HCT116 (cell line): ENCODE results near the gene C10orf105. TPM values are rescaled to one million over a fixed set of nuclear protein-coding genes. Genes with fewer than 3 reads are reported as not detected.

ENCODE experiments used
- ATAC-seq: fragments of 200-7000 bp; cut with Tn5 transposase; 2 replicates; pipeline ENCODE4 v1.9.1; 2020; ENCODE audit warnings: mild to moderate bottlenecking, moderate library complexity
- BruUV-seq: library from RNA; stranded (reverse); fragments of 400-500 nt; replicated peaks from 2 replicates; lab custom pipeline; 2021; lab: Mats Ljungman, UMichigan
- CTCF ChIA-PET: fragments of 300-600 bp; sonication (Branson Sonifier 250); formaldehyde crosslinking; loops from one replicate; lab custom pipeline; 2021; ENCODE audit warnings: antibody characterized with exemption; lab: Charles Lee
- POLR2A ChIA-PET: fragments of 300-600, 350-600 bp; sonication (Branson Sonifier 250); formaldehyde crosslinking; loops from one replicate; lab custom pipeline; 2021; ENCODE audit warnings: antibody characterized with exemption; lab: Charles Lee
- RAD21 ChIA-PET, 2 experiments: fragments of 300-600 bp; sonication (Branson Sonifier 250); formaldehyde crosslinking; loops; one replicate each; lab custom pipeline; 2023; ENCODE audit warnings: low total read pairs in 2 of 2; ENCODE audit not compliant: uncharacterized antibody in 2 of 2, unreplicated experiment in 2 of 2, low non-redundant PET in 1 of 2; lab: Charles Lee
- DNase-seq: peaks from one replicate; pipeline ENCODE4 v3.0.0-alpha.2; 2010; ENCODE audit warnings: low read depth, low spot score
- H2AFZ ChIP-seq: fragments of 200-600 bp; shearing (Covaris generic), sonication (generic); 2 replicates; pipeline ENCODE4 v1.6.1; 2017; ENCODE audit warnings: low read depth, mixed run types, mixed read lengths, antibody characterized with exemption, low read length; ENCODE audit not compliant: poor library complexity, severe bottlenecking
- H3K27ac ChIP-seq: 2 replicates; pipeline ENCODE4 v1.5.1; 2012; ENCODE audit warnings: low read depth, low read length
- H3K27me3 ChIP-seq: fragments of 200-600 bp; sonication (generic); 2 replicates; pipeline ENCODE4 v1.6.1; 2016; ENCODE audit warnings: mixed run types, low read length, mixed read lengths; ENCODE audit not compliant: insufficient read depth
- H3K36me3 ChIP-seq, 2 experiments: fragments of 200-500 bp in 1 of 2; fragments of 200-600 bp in 1 of 2; sonication (Bioruptor generic) in 1 of 2; sonication (generic) in 1 of 2; 2 replicates each; pipeline versions ENCODE4 v1.5.1 to v1.6.1; 2014 to 2016; ENCODE audit warnings: low read length in 2 of 2, inconsistent platforms in 1 of 2, mixed read lengths in 1 of 2, mixed run types in 1 of 2; ENCODE audit not compliant: insufficient read depth in 2 of 2, control insufficient read depth in 1 of 2
- H3K4me1 ChIP-seq, 2 experiments: fragments of 200-600 bp in 1 of 2; sonication (generic) in 1 of 2; 2 replicates each; pipeline versions ENCODE4 v1.5.1 to v1.6.1; 2012 to 2017; ENCODE audit warnings: low read length in 2 of 2, inconsistent platforms in 1 of 2, mild to moderate bottlenecking in 1 of 2, mixed read lengths in 1 of 2, mixed run types in 1 of 2, moderate library complexity in 1 of 2; ENCODE audit not compliant: insufficient read depth in 2 of 2, control insufficient read depth in 1 of 2
- H3K4me2 ChIP-seq: fragments of 200-600 bp; sonication (generic); 2 replicates; pipeline ENCODE4 v1.6.1; 2017; ENCODE audit warnings: mixed run types, low read length, mixed read lengths
- H3K4me3 ChIP-seq, 2 experiments: fragments of 200-600 bp in 1 of 2; sonication (generic) in 1 of 2; replicated peaks in 1 of 2; 2 replicates each; pipeline ENCODE4 v1.5.1; 2011 to 2016; ENCODE audit warnings: low read length in 2 of 2, control low read depth in 1 of 2, low read depth in 1 of 2, mild to moderate bottlenecking in 1 of 2, mixed read lengths in 1 of 2, mixed run types in 1 of 2
- H3K79me2 ChIP-seq: fragments of 200-600 bp; sonication (generic); 2 replicates; pipeline ENCODE4 v1.6.1; 2017; ENCODE audit warnings: mild to moderate bottlenecking, mixed run types, low read length, moderate library complexity, mixed read lengths; ENCODE audit not compliant: insufficient read depth
- H3K9ac ChIP-seq: fragments of 200-600 bp; sonication (generic); 2 replicates; pipeline ENCODE4 v1.6.1; 2016; ENCODE audit warnings: low read length, mixed read lengths
- H3K9me2 ChIP-seq: fragments of 200-600 bp; sonication (generic), shearing (Covaris generic); 2 replicates; pipeline ENCODE4 v1.6.1; 2017; ENCODE audit warnings: mixed run types, mild to moderate bottlenecking, moderate library complexity; ENCODE audit not compliant: insufficient read depth
- H3K9me3 ChIP-seq, 2 experiments: fragments of 200-500 bp in 1 of 2; fragments of 200-600 bp in 1 of 2; sonication (Bioruptor generic) in 1 of 2; sonication (generic) in 1 of 2; 2 replicates each; pipeline ENCODE4 v1.6.1; 2014 to 2017; ENCODE audit warnings: low read length in 2 of 2, mixed read lengths in 2 of 2, inconsistent platforms in 1 of 2, low read depth in 1 of 2, mild to moderate bottlenecking in 1 of 2, mixed run types in 1 of 2, moderate library complexity in 1 of 2; ENCODE audit not compliant: control insufficient read depth in 1 of 2, insufficient read depth in 1 of 2
- H4K20me1 ChIP-seq: fragments of 200-600 bp; sonication (generic), shearing (Covaris generic); 2 replicates; pipeline ENCODE4 v1.6.1; 2017; ENCODE audit warnings: mixed run types, mild to moderate bottlenecking, moderate library complexity; ENCODE audit not compliant: insufficient read depth
- CBX3 ChIP-seq: IDR thresholded peaks from 2 replicates; pipeline ENCODE4 v1.6.1; 2012; ENCODE audit warnings: low read depth
- EGR1 ChIP-seq: IDR thresholded peaks from 2 replicates; pipeline ENCODE4 v1.6.1; 2012; ENCODE audit warnings: low read depth
- EZH2 ChIP-seq: fragments of 200-600 bp; sonication (generic); IDR thresholded peaks from 2 replicates; pipeline ENCODE4 v1.6.1; 2017; ENCODE audit warnings: antibody characterized with exemption, mixed run types
- JUND ChIP-seq: IDR thresholded peaks from 2 replicates; pipeline ENCODE4 v1.6.1; 2012
- POLR2A ChIP-seq: IDR thresholded peaks from 2 replicates; pipeline ENCODE4 v1.7.0; 2011; ENCODE audit warnings: borderline replicate concordance; ENCODE audit not compliant: insufficient read depth, insufficient read length; ENCODE audit errors: extremely low read depth
- POLR2AphosphoS5 ChIP-seq: IDR thresholded peaks from 2 replicates; pipeline ENCODE4 v1.6.1; 2011; ENCODE audit warnings: mild to moderate bottlenecking, low read depth, low read length, moderate library complexity
- RAD21 ChIP-seq: IDR thresholded peaks from 2 replicates; pipeline ENCODE4 v1.6.1; 2012; ENCODE audit warnings: low read depth, mild to moderate bottlenecking
- SIN3A ChIP-seq: IDR thresholded peaks from 2 replicates; pipeline ENCODE4 v1.6.1; 2012; ENCODE audit warnings: low read depth
- SRF ChIP-seq: IDR thresholded peaks from 2 replicates; pipeline ENCODE4 v1.6.1; 2012; ENCODE audit warnings: low read depth
- ZFX ChIP-seq: fragments of 450-650 bp; IDR thresholded peaks from 2 replicates; pipeline ENCODE4 v1.6.1; 2017
- intact Hi-C: fragments of 100-400 bp; cut with micrococcal nuclease; formaldehyde crosslinking; loops from 2 replicates; pipeline ENCODE4 v1.10.0; 2022
- total RNA-seq: library from RNA; stranded (reverse); gene quantifications from one replicate; pipeline ENCODE4 v1.2.1, GENCODE V29; 2021; ENCODE audit not compliant: unreplicated experiment
- TF ChIP-seq, protein P1 (sequence below): IDR thresholded peaks from 2 replicates; pipeline ENCODE4 v1.6.1; 2012
- TF ChIP-seq, protein P2 (sequence below): IDR thresholded peaks from 2 replicates; pipeline ENCODE4 v1.6.1; 2012; ENCODE audit warnings: low read depth
- TF ChIP-seq, protein P3 (sequence below), 3 experiments: fragments of 200-600 bp in 1 of 3; sonication (generic) in 1 of 3; IDR thresholded peaks in 2 of 3; conservative IDR thresholded peaks in 1 of 3; 2 replicates each; pipeline ENCODE4 v1.5.1; 2012 to 2017; ENCODE audit warnings: low read depth in 2 of 3, low read length in 2 of 3, antibody characterized with exemption in 1 of 3, borderline replicate concordance in 1 of 3, control low read depth in 1 of 3, mild to moderate bottlenecking in 1 of 3, mixed read lengths in 1 of 3, mixed run types in 1 of 3, moderate library complexity in 1 of 3; ENCODE audit not compliant: insufficient read depth in 1 of 3
- TF ChIP-seq, protein P4 (sequence below): IDR thresholded peaks from 2 replicates; pipeline ENCODE4 v1.6.1; 2012
- TF ChIP-seq, protein P5 (sequence below): IDR thresholded peaks from 2 replicates; pipeline ENCODE4 v1.6.1; 2011; ENCODE audit warnings: mild to moderate bottlenecking, low read length, moderate library complexity; ENCODE audit not compliant: insufficient replicate concordance; ENCODE audit errors: extremely low read depth

Gene C10orf105
- total RNA-seq, 1 experiment from 2014 or later = not detected

DNA sequence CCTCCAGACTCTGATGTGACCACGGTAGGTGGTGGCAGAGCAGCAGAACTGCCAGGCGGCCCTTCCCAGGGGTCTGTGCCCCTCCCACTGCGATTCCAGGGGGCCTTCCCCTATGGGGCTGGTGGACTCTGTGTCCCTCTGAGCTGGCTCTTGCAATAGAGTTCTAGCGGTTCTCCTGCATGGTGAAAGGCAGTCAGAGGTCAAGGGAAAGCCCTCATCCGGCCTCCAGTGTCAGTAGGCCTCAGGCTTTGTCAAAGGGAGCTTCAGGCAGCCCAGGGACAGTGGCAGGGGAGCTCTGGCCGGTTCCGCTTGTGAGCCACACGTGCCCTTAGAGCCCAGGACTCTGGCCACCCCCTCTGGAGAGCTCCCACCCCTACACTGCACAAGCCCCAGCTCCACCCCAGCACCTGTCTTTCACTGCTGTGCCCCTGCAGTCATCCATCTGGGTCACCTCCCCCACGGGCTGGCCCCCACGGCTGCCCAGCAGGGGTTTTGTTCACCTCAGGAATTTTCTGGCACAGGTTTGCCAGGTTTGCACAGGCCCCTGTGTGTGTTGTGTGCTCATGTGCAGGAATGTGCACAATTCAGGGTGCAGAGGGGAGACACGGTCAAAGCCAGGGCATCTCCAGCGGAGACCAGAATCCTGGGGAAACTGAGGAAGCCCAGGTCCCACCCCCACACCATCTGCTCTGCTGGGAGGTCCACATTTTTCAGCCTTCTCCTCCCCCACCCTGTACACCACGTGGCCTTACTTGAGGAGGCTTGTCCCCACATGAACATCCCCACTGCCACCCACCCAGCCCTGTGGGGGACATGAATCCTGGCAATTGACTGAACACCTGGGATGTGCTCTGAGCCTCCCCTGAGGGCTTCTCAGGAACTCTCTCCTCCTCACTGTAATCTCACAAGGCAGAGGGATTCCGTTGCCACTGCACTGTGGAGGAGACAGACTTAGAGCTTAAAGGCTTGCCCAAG lies 23.8 kb downstream of the C10orf105 start:
- H3K4me3 ChIP-seq = no peak overlapping the region
- ChIA-PET CTCF (interaction anchor here (0.6 to 4.7 kb wide), 24 partner anchors 8 to 457 kb away, joined by 3 to 57 read pairs (median 6); partner anchors contain the start of genes SLC29A3 and VSIR), RAD21 (interaction anchor here (0.8 to 1.5 kb wide), 6 partner anchors 73 to 313 kb away, joined by 3 to 14 read pairs (median 5); partner anchors contain the start of gene VSIR (in 1 of the 2)), POLR2A (interaction anchor here (1.1 kb wide), 1 partner anchor 377 kb away, joined by 6 read pairs; the partner anchor contains the start of gene SLC29A3)
- no peaks in the 10 kb centered on the region for H3K9me2 ChIP-seq
- ATAC-seq (peak; percentile 1; the same call in 1 of the 2 replicates), DNase-seq (no peak)
- H3K36me3 ChIP-seq = no peaks in the 10 kb centered on the region
- H3K9ac ChIP-seq = no peak overlapping the region
- no peak overlapping the region for H3K4me2 ChIP-seq
- BruUV-seq = no TSS peak
- H3K9me3 ChIP-seq = no peaks in the 10 kb centered on the region
- no peak overlapping the region for H3K27ac ChIP-seq
- H3K4me1 ChIP-seq = peaks cover 0 to 8% of the 10 kb centered on the region in 2 experiments; a peak in 1 of 4 replicates
- TF ChIP-seq POLR2A = no peak
- TF ChIP-seq, protein P1, sequence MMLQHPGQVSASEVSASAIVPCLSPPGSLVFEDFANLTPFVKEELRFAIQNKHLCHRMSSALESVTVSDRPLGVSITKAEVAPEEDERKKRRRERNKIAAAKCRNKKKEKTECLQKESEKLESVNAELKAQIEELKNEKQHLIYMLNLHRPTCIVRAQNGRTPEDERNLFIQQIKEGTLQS = no peak
- TF ChIP-seq SRF = no peak
- TF ChIP-seq, protein P2, sequence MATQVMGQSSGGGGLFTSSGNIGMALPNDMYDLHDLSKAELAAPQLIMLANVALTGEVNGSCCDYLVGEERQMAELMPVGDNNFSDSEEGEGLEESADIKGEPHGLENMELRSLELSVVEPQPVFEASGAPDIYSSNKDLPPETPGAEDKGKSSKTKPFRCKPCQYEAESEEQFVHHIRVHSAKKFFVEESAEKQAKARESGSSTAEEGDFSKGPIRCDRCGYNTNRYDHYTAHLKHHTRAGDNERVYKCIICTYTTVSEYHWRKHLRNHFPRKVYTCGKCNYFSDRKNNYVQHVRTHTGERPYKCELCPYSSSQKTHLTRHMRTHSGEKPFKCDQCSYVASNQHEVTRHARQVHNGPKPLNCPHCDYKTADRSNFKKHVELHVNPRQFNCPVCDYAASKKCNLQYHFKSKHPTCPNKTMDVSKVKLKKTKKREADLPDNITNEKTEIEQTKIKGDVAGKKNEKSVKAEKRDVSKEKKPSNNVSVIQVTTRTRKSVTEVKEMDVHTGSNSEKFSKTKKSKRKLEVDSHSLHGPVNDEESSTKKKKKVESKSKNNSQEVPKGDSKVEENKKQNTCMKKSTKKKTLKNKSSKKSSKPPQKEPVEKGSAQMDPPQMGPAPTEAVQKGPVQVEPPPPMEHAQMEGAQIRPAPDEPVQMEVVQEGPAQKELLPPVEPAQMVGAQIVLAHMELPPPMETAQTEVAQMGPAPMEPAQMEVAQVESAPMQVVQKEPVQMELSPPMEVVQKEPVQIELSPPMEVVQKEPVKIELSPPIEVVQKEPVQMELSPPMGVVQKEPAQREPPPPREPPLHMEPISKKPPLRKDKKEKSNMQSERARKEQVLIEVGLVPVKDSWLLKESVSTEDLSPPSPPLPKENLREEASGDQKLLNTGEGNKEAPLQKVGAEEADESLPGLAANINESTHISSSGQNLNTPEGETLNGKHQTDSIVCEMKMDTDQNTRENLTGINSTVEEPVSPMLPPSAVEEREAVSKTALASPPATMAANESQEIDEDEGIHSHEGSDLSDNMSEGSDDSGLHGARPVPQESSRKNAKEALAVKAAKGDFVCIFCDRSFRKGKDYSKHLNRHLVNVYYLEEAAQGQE = no peak
- TF ChIP-seq, protein P3, sequence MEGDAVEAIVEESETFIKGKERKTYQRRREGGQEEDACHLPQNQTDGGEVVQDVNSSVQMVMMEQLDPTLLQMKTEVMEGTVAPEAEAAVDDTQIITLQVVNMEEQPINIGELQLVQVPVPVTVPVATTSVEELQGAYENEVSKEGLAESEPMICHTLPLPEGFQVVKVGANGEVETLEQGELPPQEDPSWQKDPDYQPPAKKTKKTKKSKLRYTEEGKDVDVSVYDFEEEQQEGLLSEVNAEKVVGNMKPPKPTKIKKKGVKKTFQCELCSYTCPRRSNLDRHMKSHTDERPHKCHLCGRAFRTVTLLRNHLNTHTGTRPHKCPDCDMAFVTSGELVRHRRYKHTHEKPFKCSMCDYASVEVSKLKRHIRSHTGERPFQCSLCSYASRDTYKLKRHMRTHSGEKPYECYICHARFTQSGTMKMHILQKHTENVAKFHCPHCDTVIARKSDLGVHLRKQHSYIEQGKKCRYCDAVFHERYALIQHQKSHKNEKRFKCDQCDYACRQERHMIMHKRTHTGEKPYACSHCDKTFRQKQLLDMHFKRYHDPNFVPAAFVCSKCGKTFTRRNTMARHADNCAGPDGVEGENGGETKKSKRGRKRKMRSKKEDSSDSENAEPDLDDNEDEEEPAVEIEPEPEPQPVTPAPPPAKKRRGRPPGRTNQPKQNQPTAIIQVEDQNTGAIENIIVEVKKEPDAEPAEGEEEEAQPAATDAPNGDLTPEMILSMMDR (IDR thresholded peaks at IDR 0.05 in 2 of 3, conservative IDR thresholded peaks at IDR 0.05 in 1 of 3; ENCODE audit: borderline replicate concordance in 1 of 3, insufficient read depth in 1 of 3, low read depth in 2 of 3, low read length in 2 of 3) = no peak
- TF ChIP-seq JUND = no peak
- no peak for TF ChIP-seq EGR1
- TF ChIP-seq EZH2 = no peak
- TF ChIP-seq RAD21 = no peak
- TF ChIP-seq ZFX = no peak
- TF ChIP-seq, protein P4, sequence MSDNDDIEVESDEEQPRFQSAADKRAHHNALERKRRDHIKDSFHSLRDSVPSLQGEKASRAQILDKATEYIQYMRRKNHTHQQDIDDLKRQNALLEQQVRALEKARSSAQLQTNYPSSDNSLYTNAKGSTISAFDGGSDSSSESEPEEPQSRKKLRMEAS = no peak
- TF ChIP-seq CBX3 = no peak
- TF ChIP-seq SIN3A = no peak
- TF ChIP-seq, protein P5, sequence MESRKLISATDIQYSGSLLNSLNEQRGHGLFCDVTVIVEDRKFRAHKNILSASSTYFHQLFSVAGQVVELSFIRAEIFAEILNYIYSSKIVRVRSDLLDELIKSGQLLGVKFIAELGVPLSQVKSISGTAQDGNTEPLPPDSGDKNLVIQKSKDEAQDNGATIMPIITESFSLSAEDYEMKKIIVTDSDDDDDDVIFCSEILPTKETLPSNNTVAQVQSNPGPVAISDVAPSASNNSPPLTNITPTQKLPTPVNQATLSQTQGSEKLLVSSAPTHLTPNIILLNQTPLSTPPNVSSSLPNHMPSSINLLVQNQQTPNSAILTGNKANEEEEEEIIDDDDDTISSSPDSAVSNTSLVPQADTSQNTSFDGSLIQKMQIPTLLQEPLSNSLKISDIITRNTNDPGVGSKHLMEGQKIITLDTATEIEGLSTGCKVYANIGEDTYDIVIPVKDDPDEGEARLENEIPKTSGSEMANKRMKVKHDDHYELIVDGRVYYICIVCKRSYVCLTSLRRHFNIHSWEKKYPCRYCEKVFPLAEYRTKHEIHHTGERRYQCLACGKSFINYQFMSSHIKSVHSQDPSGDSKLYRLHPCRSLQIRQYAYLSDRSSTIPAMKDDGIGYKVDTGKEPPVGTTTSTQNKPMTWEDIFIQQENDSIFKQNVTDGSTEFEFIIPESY = no peak
- no peak for TF ChIP-seq POLR2AphosphoS5
- TF ChIP-seq, all 23 proteins: peak for 0
- Histone ChIP-seq H3K27me3 (no peaks in the 10 kb centered on the region), H2AFZ (peak overlapping the region; percentile 68), H3K79me2 (no peaks in the 10 kb centered on the region), H4K20me1 (no peaks in the 10 kb centered on the region)
- intact Hi-C loops = loop anchor here (1.0 to 5.0 kb wide), 4 partner anchors 77 to 376 kb away; partner anchors contain the start of genes SLC29A3 and VSIR
